Body of pancreas (tissue), 4 donors: ENCODE results near the gene TIMP2. TPM values are rescaled to one million over a fixed set of nuclear protein-coding genes. Genes with fewer than 3 reads are reported as not detected.

Experiments
- ATAC-seq: fragments of 150-250 bp; one replicate; pipeline ENCODE4 v1.9.1; 2016
- DNase-seq, 4 donors: peaks; one replicate each; pipeline ENCODE4 v3.0.0-alpha.2; 2019
- H3K27ac ChIP-seq, 4 donors: fragments of 200-600 bp; sonication (generic); 1 replicate in 3 of 4; 2 replicates in 1 of 4; pipeline versions ENCODE4 v1.5.1 to v1.6.1; 2016 to 2019; ENCODE audit warnings: mild to moderate bottlenecking in 1 of 4, mixed read lengths in 1 of 4, moderate library complexity in 1 of 4
- H3K27me3 ChIP-seq, 2 donors: fragments of 200-600 bp; sonication (generic); one replicate each; pipeline ENCODE4 v1.6.0; 2016; ENCODE audit warnings: mild to moderate bottlenecking in 1 of 2
- H3K36me3 ChIP-seq, 2 donors: fragments of 200-600 bp; sonication (generic); replicated peaks in 1 of 2; 2 replicates each; pipeline ENCODE4 v1.5.1; 2016; ENCODE audit warnings: low read depth in 2 of 2; ENCODE audit not compliant: insufficient read depth in 1 of 2
- H3K4me1 ChIP-seq: fragments of 200-600 bp; sonication (generic); one replicate; pipeline ENCODE4 v1.6.0; 2016
- H3K4me3 ChIP-seq, 2 donors: fragments of 200-600 bp; sonication (generic); 1 replicate in 1 of 2; 2 replicates in 1 of 2; pipeline ENCODE4 v1.5.1; 2016 to 2019
- H3K9me3 ChIP-seq, 3 donors: fragments of 200-600 bp; sonication (generic); 1 replicate in 2 of 3; 2 replicates in 1 of 3; pipeline ENCODE4 v1.5.1; 2016
- CTCF ChIP-seq, 7 experiments: fragments of 450-650 bp in 4 of 7; fragments of 200-600 bp in 3 of 7; sonication (generic) in 3 of 7; IDR thresholded peaks; one replicate each; pipeline ENCODE4 v1.5.1; 2016 to 2019; ENCODE audit warnings: antibody characterized with exemption in 7 of 7
- POLR2A ChIP-seq, 3 donors: fragments of 450-650 bp; IDR thresholded peaks; one replicate each; pipeline ENCODE4 v1.6.1; 2016; ENCODE audit warnings: antibody characterized with exemption in 3 of 3, mild to moderate bottlenecking in 2 of 3
- WGBS, 2 donors: methylation state at CpG; one replicate each; pipeline ENCODE4 v1.1.5; 2017; 5-methylcytosine and 5-hydroxymethylcytosine counted together
- intact Hi-C: fragments of 100-400 bp; cut with DNase I; formaldehyde crosslinking; loops from one replicate; pipeline ENCODE4 v1.15.1; 2023
- total RNA-seq, 2 donors: library from RNA; depleted of rRNA; stranded (reverse); fragments of >200 nt; gene quantifications; one replicate each; pipeline ENCODE4 v1.1.0, GENCODE V29; 2016

The TIMP2 gene
- total RNA-seq, 2 donors from 2014 or later = 50.1 to 53.7 TPM

GRCh38 chr17:78806451-78806850 lies 118.7 kb downstream of the TIMP2 start:
- Histone ChIP-seq H3K27me3 (no peaks in the 10 kb centered on the region), H3K27ac (no peak overlapping the region), H3K9me3 (no peaks in the 10 kb centered on the region), H3K36me3 (peaks cover 25 to 49% of the 10 kb centered on the region in 2 donors), H3K4me3 (no peak overlapping the region), H3K4me1 (no peaks in the 10 kb centered on the region)
- intact Hi-C loops = no loop called here
- ATAC-seq (no peak), DNase-seq (peak in 1 of 4 donors; percentile 34)
- 82 to 89% methylated on average over 9 of the region's 9 CpGs for WGBS, 2 donors
- TF ChIP-seq CTCF (IDR thresholded peaks at IDR 0.05) (no peak), POLR2A (IDR thresholded peaks at IDR 0.05) (no peak)

- Histone ChIP-seq H3K9me3 (no peaks in the 10 kb centered on the region), H3K4me1 (no peaks in the 10 kb centered on the region), H3K36me3 (peaks cover 23 to 44% of the 10 kb centered on the region in 2 donors), H3K27me3 (no peaks in the 10 kb centered on the region), H3K27ac (peak overlapping the region in 1 of 4 donors; percentile 21), H3K4me3 (no peak overlapping the region)
- DNase-seq (no peak), ATAC-seq (peak; percentile 5)
- 86 to 91% methylated on average over 6 to 14 of the region's 14 CpGs for WGBS, 2 donors
- TF ChIP-seq POLR2A (IDR thresholded peaks at IDR 0.05) = no peak
- TF ChIP-seq CTCF (IDR thresholded peaks at IDR 0.05) = no peak
- intact Hi-C loops = no loop called here
Measured at GRCh38 chr17:78805301-78805700, 119.9 kb downstream of the TIMP2 start.

GRCh38 chr17:78804777-78805176 lies 120.4 kb downstream of the TIMP2 start:
- no peak overlapping the region for H3K4me3 ChIP-seq
- H3K4me1 ChIP-seq = no peaks in the 10 kb centered on the region
- no peaks in the 10 kb centered on the region for H3K9me3 ChIP-seq
- no peak for ATAC-seq
- TF ChIP-seq CTCF (IDR thresholded peaks at IDR 0.05) (no peak), POLR2A (IDR thresholded peaks at IDR 0.05) (no peak)
- peaks cover 23 to 41% of the 10 kb centered on the region in 2 donors for H3K36me3 ChIP-seq
- DNase-seq = no peak
- intact Hi-C loops = no loop called here
- 82 to 83% methylated on average over 7 to 11 of the region's 11 CpGs for WGBS, 2 donors
- no peak overlapping the region for H3K27ac ChIP-seq
- H3K27me3 ChIP-seq = no peaks in the 10 kb centered on the region

GRCh38 chr17:78803186-78803845 lies 121.9 kb downstream of the TIMP2 start:
- no peak for DNase-seq
- Histone ChIP-seq H3K36me3 (peaks cover 28 to 41% of the 10 kb centered on the region in 2 donors), H3K27ac (no peak overlapping the region), H3K27me3 (no peaks in the 10 kb centered on the region), H3K4me3 (no peak overlapping the region), H3K4me1 (no peaks in the 10 kb centered on the region), H3K9me3 (no peaks in the 10 kb centered on the region)
- intact Hi-C loops = no loop called here
- no peak for TF ChIP-seq CTCF (IDR thresholded peaks at IDR 0.05)
- no peak for TF ChIP-seq POLR2A (IDR thresholded peaks at IDR 0.05)
- WGBS, 2 donors = 84 to 87% methylated on average over 21 of the region's 21 CpGs
- no peak for ATAC-seq

Other genes with a start within 250 kb of the TIMP2 start
- gene CYTH1, start 143.1 kb downstream of the TIMP2 start, total RNA-seq = 10 to 100 TPM; 32.2 to 60.6 TPM
- gene USP36, start 84.6 kb downstream of the TIMP2 start, total RNA-seq = 10 to 100 TPM; 28.5 to 55.4 TPM
- 1 to 10 TPM; 1.3 to 3.1 TPM for gene CEP295NL, start 22.2 kb downstream of the TIMP2 start, total RNA-seq
- 100 to 1,000 TPM; 123 to 213 TPM for gene LGALS3BP, start 54.5 kb upstream of the TIMP2 start, total RNA-seq
- gene CANT1, start 84.4 kb upstream of the TIMP2 start, total RNA-seq = 10 to 100 TPM; 12.5 to 17.5 TPM
- gene C1QTNF1, start 98.8 kb upstream of the TIMP2 start, total RNA-seq = 10 to 100 TPM in 1 of 2 donors, 1 to 10 TPM in 1; 8.3 to 50.1 TPM
- 10 to 100 TPM; 24.9 to 50.8 TPM for gene ENGASE, start 149.4 kb upstream of the TIMP2 start, total RNA-seq